Effector CD4-positive, alpha-beta T cell (primary cell): ENCODE measurements around the gene CEACAM18.

Experiments
- DNase-seq: peaks from one replicate; pipeline ENCODE4 v3.0.0-alpha.2; 2020

CEACAM18 gene

GRCh38 chr19:51539821-51540366 lies 61.6 kb downstream of the CEACAM18 start:
- DNase-seq = no peak
